Esophagus muscularis mucosa (tissue), 3 donors: ENCODE measurements around the gene C16orf74.

Source experiments
- CTCF ChIP-seq, 3 experiments: fragments of 200-600 bp in 2 of 3; fragments of 450-650 bp in 1 of 3; sonication (generic) in 2 of 3; IDR thresholded peaks; one replicate each; pipeline ENCODE4 v1.5.1; 2017 to 2019; ENCODE audit warnings: antibody characterized with exemption in 3 of 3, mild to moderate bottlenecking in 2 of 3, moderate library complexity in 1 of 3
- POLR2A ChIP-seq: fragments of 450-650 bp; IDR thresholded peaks from one replicate; pipeline ENCODE4 v1.6.1; 2017; ENCODE audit warnings: antibody characterized with exemption, moderate library complexity, mild to moderate bottlenecking, low read depth
- POLR2AphosphoS5 ChIP-seq, 2 donors: sonication (generic); formaldehyde crosslinking; IDR thresholded peaks; one replicate each; pipeline ENCODE4 v1.6.1; 2017; ENCODE audit warnings: antibody characterized with exemption in 2 of 2

DNA sequence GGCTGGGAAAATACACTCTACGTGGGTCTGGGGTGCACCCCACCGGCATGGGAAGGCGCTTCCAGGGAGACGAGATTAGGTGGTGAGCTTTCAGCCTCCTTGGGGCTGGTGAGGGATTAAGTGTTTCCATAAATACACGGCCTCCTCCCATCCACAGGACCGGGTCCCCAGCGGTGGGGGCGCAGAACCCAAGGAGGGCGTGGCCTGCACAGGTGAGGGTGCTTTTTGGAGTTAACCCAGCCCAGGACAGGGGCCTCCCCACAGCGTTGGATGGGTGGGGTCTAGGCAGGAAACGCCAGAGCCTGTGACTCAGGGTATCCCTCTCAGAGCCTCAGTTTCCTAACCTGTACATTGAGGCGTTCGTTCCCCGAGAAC, 1.1 kb downstream of the C16orf74 start:
- TF ChIP-seq CTCF (IDR thresholded peaks at IDR 0.05) = no peak
- TF ChIP-seq POLR2AphosphoS5 (IDR thresholded peaks at IDR 0.05) = no peak
- no peak for TF ChIP-seq POLR2A
